Neuronal stem cell (in vitro differentiated cells): ENCODE measurements around the gene DTX2.
"Not testable (repeated sequence)": the region's sequence is repeated elsewhere in the genome, so short reads cannot be mapped to it uniquely, and the experiment has no call there.

ENCODE experiments used
- DNase-seq: peaks from one replicate; pipeline ENCODE4 v3.0.0-alpha.2; 2013; ENCODE audit warnings: low spot score
- H2AFZ ChIP-seq: one replicate; pipeline ENCODE4 v1.6.1; 2013; ENCODE audit warnings: mild to moderate bottlenecking, low read length, inconsistent platforms
- H2AK5ac ChIP-seq: 2 replicates; pipeline ENCODE4 v1.6.1; 2013; ENCODE audit warnings: low read depth, mild to moderate bottlenecking, inconsistent platforms, low read length, moderate library complexity, mixed read lengths
- H2BK120ac ChIP-seq: 2 replicates; pipeline ENCODE4 v1.6.1; 2013; ENCODE audit warnings: low read depth, mild to moderate bottlenecking, inconsistent platforms, low read length, moderate library complexity, mixed read lengths
- H2BK12ac ChIP-seq: one replicate; pipeline ENCODE4 v1.6.1; 2013; ENCODE audit warnings: low read length, inconsistent platforms
- H2BK15ac ChIP-seq: 2 replicates; pipeline ENCODE4 v1.6.1; 2013; ENCODE audit warnings: mild to moderate bottlenecking, low read length, inconsistent platforms, mixed read lengths
- H2BK5ac ChIP-seq: one replicate; pipeline ENCODE4 v1.6.1; 2013; ENCODE audit warnings: inconsistent platforms, mild to moderate bottlenecking, low read length, moderate library complexity
- H3K14ac ChIP-seq: one replicate; pipeline ENCODE4 v1.6.1; 2013; ENCODE audit warnings: low read length, inconsistent platforms
- H3K18ac ChIP-seq: 2 replicates; pipeline ENCODE4 v1.6.1; 2013; ENCODE audit warnings: low read length, inconsistent platforms
- H3K23ac ChIP-seq: 2 replicates; pipeline ENCODE4 v1.6.1; 2013; ENCODE audit warnings: low read depth, mild to moderate bottlenecking, mixed read lengths, low read length, inconsistent platforms; ENCODE audit not compliant: poor library complexity
- H3K27ac ChIP-seq: replicated peaks from 3 replicates; pipeline ENCODE4 v1.5.1; 2013; ENCODE audit warnings: low read length, inconsistent platforms
- H3K27me3 ChIP-seq, 3 experiments: 2 replicates each; pipeline ENCODE4 v1.6.1; 2013; ENCODE audit warnings: low read length in 3 of 3, mild to moderate bottlenecking in 2 of 3, inconsistent platforms in 1 of 3, low read depth in 1 of 3, mixed read lengths in 1 of 3, moderate library complexity in 1 of 3; ENCODE audit not compliant: control insufficient read depth in 3 of 3, insufficient read depth in 3 of 3
- H3K36me3 ChIP-seq, 2 donors: replicated peaks in 1 of 2; 2 replicates each; pipeline ENCODE4 v1.6.1; 2013; ENCODE audit warnings: low read length in 2 of 2; ENCODE audit not compliant: control insufficient read depth in 2 of 2, insufficient read depth in 2 of 2
- H3K4ac ChIP-seq: 2 replicates; pipeline ENCODE4 v1.6.1; 2013; ENCODE audit warnings: inconsistent platforms, mild to moderate bottlenecking, low read length, moderate library complexity
- H3K4me1 ChIP-seq, 2 donors: 1 replicate in 1 of 2; 2 replicates in 1 of 2; pipeline ENCODE4 v1.6.1; 2013; ENCODE audit warnings: low read length in 2 of 2, low read depth in 1 of 2; ENCODE audit not compliant: control insufficient read depth in 2 of 2, insufficient read depth in 1 of 2
- H3K4me2 ChIP-seq: one replicate; pipeline ENCODE4 v1.6.1; 2013; ENCODE audit warnings: mild to moderate bottlenecking, low read length, inconsistent platforms; ENCODE audit not compliant: insufficient read depth, poor library complexity, severe bottlenecking
- H3K4me3 ChIP-seq, 2 donors: 2 replicates each; pipeline ENCODE4 v1.5.1; 2013; ENCODE audit warnings: low read length in 2 of 2, mild to moderate bottlenecking in 2 of 2, inconsistent platforms in 1 of 2, moderate library complexity in 1 of 2
- H3K79me1 ChIP-seq: one replicate; pipeline ENCODE4 v1.6.1; 2013; ENCODE audit warnings: low read depth, mild to moderate bottlenecking, inconsistent platforms, low read length, moderate library complexity
- H3K9ac ChIP-seq: one replicate; pipeline ENCODE4 v1.6.1; 2013; ENCODE audit warnings: mild to moderate bottlenecking, low read depth, low read length, inconsistent platforms; ENCODE audit not compliant: poor library complexity
- H3K9me3 ChIP-seq, 2 donors: replicated peaks in 1 of 2; 2 replicates each; pipeline versions ENCODE3 to v1.6.1; 2013; ENCODE audit warnings: low read length in 2 of 2, mild to moderate bottlenecking in 2 of 2, inconsistent platforms in 1 of 2, low read depth in 1 of 2, mixed read lengths in 1 of 2, moderate library complexity in 1 of 2; ENCODE audit not compliant: control insufficient read depth in 2 of 2, insufficient read depth in 1 of 2
- H4K8ac ChIP-seq: one replicate; pipeline ENCODE4 v1.6.1; 2013; ENCODE audit warnings: low read depth, mild to moderate bottlenecking, inconsistent platforms, low read length, moderate library complexity
- H4K91ac ChIP-seq: one replicate; pipeline ENCODE4 v1.6.1; 2013; ENCODE audit warnings: low read length, low read depth, mild to moderate bottlenecking, inconsistent platforms; ENCODE audit not compliant: poor library complexity
- WGBS, 2 donors: extraction: QIAGEN DNeasy Blood & Tissue Kit; methylation state at CpG; one replicate each; pipeline ENCODE4 v1.1.7; 2013; ENCODE audit warnings: missing lambda C conversion rate in 2 of 2, mixed read lengths in 1 of 2; ENCODE audit not compliant: insufficient read length in 2 of 2, insufficient replicate concordance in 1 of 2; ENCODE audit errors: extremely low coverage in 2 of 2; 5-methylcytosine and 5-hydroxymethylcytosine counted together

Gene DTX2

DNA sequence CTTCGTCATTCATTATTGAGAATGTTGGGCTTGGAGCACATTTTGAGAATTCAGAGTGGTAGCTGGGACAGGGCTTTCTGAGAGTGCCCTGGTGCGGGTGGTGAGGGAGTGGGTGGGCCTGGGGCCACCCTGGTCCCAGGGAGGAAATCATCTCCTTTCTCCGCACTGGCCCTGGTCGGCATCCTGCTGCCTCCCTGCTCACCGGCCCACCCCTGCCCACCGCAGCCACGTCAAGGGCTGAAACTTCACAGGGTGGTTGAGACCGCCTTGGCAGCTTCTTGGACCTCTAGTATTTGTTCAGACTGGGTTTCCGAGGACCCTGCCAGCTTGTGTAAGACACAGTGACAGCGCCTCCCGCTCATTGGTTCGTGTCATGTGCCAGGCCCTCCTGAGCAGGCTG lies 22.9 kb downstream of the DTX2 start:
- not testable (repeated sequence) for H3K18ac ChIP-seq, H3K9me3 ChIP-seq, H3K4me1 ChIP-seq, H3K27ac ChIP-seq, H2AK5ac ChIP-seq, H3K4me3 ChIP-seq, H4K8ac ChIP-seq, H2BK5ac ChIP-seq, H3K36me3 ChIP-seq, H2BK15ac ChIP-seq, H2AFZ ChIP-seq, H3K9ac ChIP-seq, H3K4me2 ChIP-seq, H2BK12ac ChIP-seq, H3K79me1 ChIP-seq, H3K14ac ChIP-seq, DNase-seq, H4K91ac ChIP-seq, H3K4ac ChIP-seq, H3K27me3 ChIP-seq, H3K23ac ChIP-seq, H2BK120ac ChIP-seq
- no CpG with 5 or more reads among the region's 12 CpGs for WGBS, 2 donors

DNA sequence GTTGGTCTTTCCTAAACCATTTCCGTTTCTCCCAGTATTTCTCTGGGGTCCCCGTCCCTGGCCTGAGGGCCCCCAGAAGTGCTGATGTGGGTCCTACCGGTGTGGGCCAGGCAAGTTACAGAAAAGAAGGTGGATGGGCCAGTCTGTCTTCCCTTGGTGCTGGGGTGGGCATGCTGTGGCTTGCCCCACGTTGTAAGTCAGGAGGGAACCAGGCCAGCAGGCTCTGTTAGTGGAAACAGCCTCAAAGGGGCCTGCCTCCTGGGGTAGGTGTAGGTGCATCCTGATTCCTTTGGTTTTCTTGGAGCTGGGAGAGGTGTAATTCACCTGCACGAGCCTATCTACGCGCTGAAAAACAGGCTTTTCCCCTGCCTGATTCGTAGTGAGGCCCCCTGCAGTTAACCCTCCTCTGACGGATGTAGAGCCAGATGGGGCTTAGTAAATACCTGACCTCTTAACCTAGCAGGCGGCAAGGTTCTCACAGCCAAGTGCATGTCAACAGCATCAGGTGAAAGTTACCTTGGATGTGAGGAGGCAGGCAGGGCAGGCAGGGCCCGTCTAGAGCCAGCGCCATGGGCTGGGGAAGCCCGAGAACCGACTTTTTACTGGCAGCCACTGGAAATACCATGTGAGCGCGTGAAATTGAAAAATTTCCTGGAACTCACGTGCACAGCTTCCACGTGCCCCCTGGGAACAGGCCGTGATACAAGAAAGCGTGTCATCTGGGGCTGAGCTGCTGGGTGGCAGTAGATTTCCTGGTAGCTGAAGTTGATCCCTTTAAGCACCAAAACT lies 24.5 kb downstream of the DTX2 start:
- H2BK15ac ChIP-seq, H2BK5ac ChIP-seq: not testable (repeated sequence)
- no CpG with 5 or more reads among the region's 20 CpGs for WGBS, 2 donors

DNA sequence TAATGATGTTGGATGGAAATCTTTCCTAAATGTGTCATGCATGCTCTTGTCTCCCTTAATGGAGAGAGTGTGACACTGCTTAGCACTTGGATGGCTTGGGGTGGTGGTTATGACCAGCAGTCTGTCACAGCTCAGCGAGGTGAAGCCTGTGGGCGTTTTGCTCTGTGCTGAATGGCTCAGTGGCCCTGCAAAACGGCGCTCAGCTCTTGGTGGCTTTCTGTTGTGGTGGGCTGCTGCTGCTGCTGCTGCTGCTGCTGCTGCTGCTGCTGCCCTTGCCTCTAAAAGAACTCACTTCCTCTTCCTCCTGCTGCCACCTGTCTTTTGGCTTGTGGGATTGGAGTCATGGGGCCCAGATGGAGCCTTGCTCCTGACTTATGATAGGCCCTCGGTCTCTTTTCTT lies 25.1 kb downstream of the DTX2 start:
- H3K14ac ChIP-seq, H3K4ac ChIP-seq, H2BK120ac ChIP-seq, H3K36me3 ChIP-seq, H3K9ac ChIP-seq, H2AFZ ChIP-seq, H3K4me2 ChIP-seq, H3K9me3 ChIP-seq, H2BK15ac ChIP-seq, H3K27me3 ChIP-seq, H2BK12ac ChIP-seq, H3K79me1 ChIP-seq, H3K23ac ChIP-seq, H3K18ac ChIP-seq, H4K8ac ChIP-seq, H3K4me3 ChIP-seq, DNase-seq, H2BK5ac ChIP-seq, H2AK5ac ChIP-seq, H3K4me1 ChIP-seq, H3K27ac ChIP-seq, H4K91ac ChIP-seq: not testable (repeated sequence)
- no CpG with 5 or more reads among the region's 5 CpGs for WGBS, 2 donors

More for the DNA sequence above, 24.5 kb downstream of the DTX2 start:
- H2AK5ac ChIP-seq, H4K91ac ChIP-seq, H2BK120ac ChIP-seq, H3K4me3 ChIP-seq, DNase-seq, H3K27me3 ChIP-seq, H3K14ac ChIP-seq, H3K18ac ChIP-seq, H2AFZ ChIP-seq, H3K4me2 ChIP-seq, H3K27ac ChIP-seq, H4K8ac ChIP-seq, H2BK12ac ChIP-seq, H3K4me1 ChIP-seq, H3K36me3 ChIP-seq, H3K4ac ChIP-seq, H3K23ac ChIP-seq, H3K79me1 ChIP-seq, H3K9me3 ChIP-seq, H3K9ac ChIP-seq: not testable (repeated sequence)

DNA sequence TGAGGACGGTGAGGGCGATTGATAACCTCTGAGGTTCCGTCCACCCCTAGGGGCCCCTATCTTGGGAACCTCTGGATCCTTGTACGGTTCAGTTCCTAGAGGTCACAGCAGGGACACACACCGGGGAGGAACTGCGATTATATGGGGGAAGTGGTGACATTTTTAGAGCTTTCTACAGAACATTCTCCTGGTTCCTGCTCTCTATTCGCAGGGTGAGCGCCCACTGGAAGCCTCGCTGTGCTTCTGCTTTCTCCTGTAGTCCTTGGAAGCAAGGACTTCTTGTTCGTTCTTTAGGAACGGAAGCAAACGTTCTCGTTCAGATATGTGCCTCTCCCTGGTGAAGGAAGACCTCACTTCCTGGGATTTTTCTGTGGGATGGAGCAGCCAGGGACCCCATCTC lies 26.5 kb downstream of the DTX2 start:
- H3K23ac ChIP-seq, H3K9ac ChIP-seq, H3K14ac ChIP-seq, DNase-seq, H3K27me3 ChIP-seq, H3K36me3 ChIP-seq, H3K4ac ChIP-seq, H4K8ac ChIP-seq, H3K4me1 ChIP-seq, H3K4me3 ChIP-seq, H4K91ac ChIP-seq, H3K79me1 ChIP-seq, H2BK5ac ChIP-seq, H2BK15ac ChIP-seq, H3K4me2 ChIP-seq, H2BK120ac ChIP-seq, H3K27ac ChIP-seq, H2AFZ ChIP-seq, H2BK12ac ChIP-seq, H3K9me3 ChIP-seq, H2AK5ac ChIP-seq, H3K18ac ChIP-seq: not testable (repeated sequence)
- no CpG with 5 or more reads among the region's 13 CpGs for WGBS, 2 donors
